GM18502 (cell line): ENCODE results near the gene GKN1.
A peak's percentile ranks its signal among the peaks of the same experiment; 100 is the strongest.

Source experiments
- ATAC-seq: cut with Tn5 transposase; IDR thresholded peaks from one replicate; pipeline ENCODE4 v1.9.1; 2021; ENCODE audit warnings: mild to moderate bottlenecking; ENCODE audit not compliant: unreplicated experiment, poor library complexity

The GKN1 gene

GRCh38 chr2:68974251-68974650, at the start of gene GKN1:
Gene GKN1, plus strand, starts transcription at chr2:68974636. Its CDS starts 42 bp downstream, at chr2:68974678.
- no peak for ATAC-seq

- peak; percentile 66 for ATAC-seq
These were observed 49.0 kb upstream of the GKN1 start for GRCh38 chr2:68925295-68925896.

- no peak for ATAC-seq
These were observed 47.6 kb upstream of the GKN1 start for GRCh38 chr2:68926796-68927195.

- no peak for ATAC-seq
These were observed 43.2 kb upstream of the GKN1 start for GRCh38 chr2:68931149-68931711.

- no peak for ATAC-seq
These were observed 42.6 kb upstream of the GKN1 start for GRCh38 chr2:68931799-68932198.

GRCh38 chr2:68932402-68932801, 42.0 kb upstream of the GKN1 start:
- no peak for ATAC-seq

GRCh38 chr2:68934021-68934420, 40.4 kb upstream of the GKN1 start:
- ATAC-seq: no peak

- no peak for ATAC-seq
These were observed 39.0 kb upstream of the GKN1 start for GRCh38 chr2:68935471-68935870.

GRCh38 chr2:68936427-68936826, 38.0 kb upstream of the GKN1 start:
- ATAC-seq: no peak

GRCh38 chr2:68936889-68937288, 37.5 kb upstream of the GKN1 start:
- ATAC-seq: no peak

- ATAC-seq: no peak
These were observed 36.9 kb upstream of the GKN1 start for GRCh38 chr2:68937346-68938055.

- no peak for ATAC-seq
These were observed 35.5 kb upstream of the GKN1 start for GRCh38 chr2:68938938-68939337.

GRCh38 chr2:68939962-68940361, 34.5 kb upstream of the GKN1 start:
- ATAC-seq: no peak

- ATAC-seq: no peak
These were observed 34.1 kb upstream of the GKN1 start for GRCh38 chr2:68940369-68940768.

- no peak for ATAC-seq
These were observed 31.6 kb upstream of the GKN1 start for GRCh38 chr2:68942827-68943226.

GRCh38 chr2:68943581-68944568, 30.6 kb upstream of the GKN1 start:
- ATAC-seq: peak; percentile 57

- ATAC-seq: no peak
These were observed 28.3 kb upstream of the GKN1 start for GRCh38 chr2:68946117-68946516.

GRCh38 chr2:68948710-68949109, 25.7 kb upstream of the GKN1 start:
- no peak for ATAC-seq

- no peak for ATAC-seq
These were observed 22.5 kb upstream of the GKN1 start for GRCh38 chr2:68951899-68952298.

- no peak for ATAC-seq
These were observed 21.4 kb upstream of the GKN1 start, which contains the start of gene GKN2 for GRCh38 chr2:68952887-68953521. Gene GKN2, minus strand, starts transcription at chr2:68952893. Its CDS starts 32 bp downstream, at chr2:68952861.
